Measurements from ENCODE around the gene NTN1.

Gene NTN1

GRCh38 chr17:9232591-9233270 is 211.4 kb downstream of the NTN1 start:
- DNase-seq (ENCODE audit: low read depth), result no peak

- DNase-seq (ENCODE audit: low read depth), result no peak
Observed at GRCh38 chr17:9233271-9233599, 211.9 kb downstream of the NTN1 start.

- DNase-seq (ENCODE audit: low read depth), result no peak
Observed at GRCh38 chr17:9233761-9234160, 212.5 kb downstream of the NTN1 start.

- DNase-seq (ENCODE audit: low read depth), result no peak
Observed at GRCh38 chr17:9234389-9234945, 213.2 kb downstream of the NTN1 start.

- DNase-seq (ENCODE audit: low read depth), result no peak
Observed at GRCh38 chr17:9235346-9235745, 214.0 kb downstream of the NTN1 start.

- no peak for DNase-seq (ENCODE audit: low read depth)
Observed at GRCh38 chr17:9236286-9237052, 215.2 kb downstream of the NTN1 start.

- no peak for DNase-seq (ENCODE audit: low read depth)
Observed at GRCh38 chr17:9237053-9237410, 215.7 kb downstream of the NTN1 start.

- DNase-seq (ENCODE audit: low read depth), result no peak
Observed at GRCh38 chr17:9237661-9238301, 216.5 kb downstream of the NTN1 start.

- no peak for DNase-seq (ENCODE audit: low read depth)
Observed at GRCh38 chr17:9238340-9239245, 217.3 kb downstream of the NTN1 start.

- DNase-seq (ENCODE audit: low read depth), result no peak
Observed at GRCh38 chr17:9239246-9239792, 218.0 kb downstream of the NTN1 start.

- no peak for DNase-seq (ENCODE audit: low read depth)
Observed at GRCh38 chr17:9239793-9240658, 218.7 kb downstream of the NTN1 start.

GRCh38 chr17:9240659-9241370 is 219.5 kb downstream of the NTN1 start:
- DNase-seq (ENCODE audit: low read depth), result no peak

- DNase-seq (ENCODE audit: low read depth), result no peak
Observed at GRCh38 chr17:9241371-9241712, 220.0 kb downstream of the NTN1 start.

- no peak for DNase-seq (ENCODE audit: low read depth)
Observed at GRCh38 chr17:9241774-9242496, 220.6 kb downstream of the NTN1 start.

- no peak for DNase-seq (ENCODE audit: low read depth)
Observed at GRCh38 chr17:9242497-9242881, 221.2 kb downstream of the NTN1 start.

GRCh38 chr17:9242983-9243382 is 221.7 kb downstream of the NTN1 start:
- DNase-seq (ENCODE audit: low read depth), result no peak

- DNase-seq (ENCODE audit: low read depth), result peak; percentile 57
Observed at GRCh38 chr17:9244066-9245052, 223.0 kb downstream of the NTN1 start.

- no peak for DNase-seq (ENCODE audit: low read depth)
Observed at GRCh38 chr17:9247401-9247938, 226.2 kb downstream of the NTN1 start.

Measured in GM04503 (cell line).